GM19324 (cell line): ENCODE results near the gene BLCAP.

Experiments
- ATAC-seq: cut with Tn5 transposase; IDR thresholded peaks from one replicate; pipeline ENCODE4 v1.9.1; 2021; ENCODE audit warnings: mild to moderate bottlenecking, moderate library complexity; ENCODE audit not compliant: unreplicated experiment, low FRiP score

Gene BLCAP

GRCh38 chr20:37518606-37519507, 8.8 kb downstream of the BLCAP start:
- no peak for ATAC-seq

- no peak for ATAC-seq
These were observed 9.6 kb downstream of the BLCAP start for GRCh38 chr20:37518059-37518458.

DNA sequence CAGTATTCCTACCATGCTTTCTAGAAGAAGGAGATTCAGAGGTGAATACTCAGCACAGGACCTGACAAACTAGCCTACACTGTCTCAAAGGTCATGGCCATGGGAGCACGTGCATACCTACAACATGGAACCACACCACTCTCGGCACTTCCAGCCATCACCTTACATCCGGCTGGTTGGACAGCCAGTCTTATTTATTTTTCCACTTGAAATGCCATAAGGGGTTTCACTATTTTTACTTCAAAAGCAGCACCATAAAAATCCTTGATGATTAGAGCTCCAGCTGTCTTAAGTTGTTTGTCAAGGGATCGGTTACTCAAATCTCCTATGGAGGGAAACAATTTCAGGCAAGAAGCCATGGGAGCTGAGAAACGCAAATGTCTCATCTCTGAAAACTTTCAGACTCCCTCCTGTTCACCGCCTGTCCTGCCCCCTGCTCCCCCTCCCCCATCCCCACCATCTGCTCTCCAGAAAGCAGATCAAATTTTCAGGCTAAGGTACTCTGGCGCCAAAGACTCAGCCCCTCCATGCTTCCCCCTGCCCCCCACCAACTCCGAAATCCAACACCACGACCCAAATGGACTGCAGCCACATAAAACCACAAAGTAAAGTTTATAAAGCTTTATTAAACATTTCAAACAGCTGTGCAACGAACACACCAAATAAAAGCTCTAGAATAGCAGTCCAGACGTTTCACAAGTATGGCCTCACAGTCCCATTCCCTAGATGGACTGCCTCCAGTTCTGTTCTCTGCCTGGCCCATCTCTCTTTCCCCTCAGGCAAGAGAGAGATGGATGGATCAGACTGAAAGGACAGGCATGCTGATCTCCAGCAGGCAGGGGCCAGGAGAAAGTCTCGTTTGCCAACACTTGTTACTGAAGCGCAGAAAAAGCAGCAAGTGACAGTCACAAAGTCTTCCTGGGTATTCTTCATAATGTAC, 10.6 kb downstream of the BLCAP start:
- ATAC-seq: no peak

- ATAC-seq: no peak
These were observed 11.8 kb downstream of the BLCAP start for GRCh38 chr20:37515876-37516275.

DNA sequence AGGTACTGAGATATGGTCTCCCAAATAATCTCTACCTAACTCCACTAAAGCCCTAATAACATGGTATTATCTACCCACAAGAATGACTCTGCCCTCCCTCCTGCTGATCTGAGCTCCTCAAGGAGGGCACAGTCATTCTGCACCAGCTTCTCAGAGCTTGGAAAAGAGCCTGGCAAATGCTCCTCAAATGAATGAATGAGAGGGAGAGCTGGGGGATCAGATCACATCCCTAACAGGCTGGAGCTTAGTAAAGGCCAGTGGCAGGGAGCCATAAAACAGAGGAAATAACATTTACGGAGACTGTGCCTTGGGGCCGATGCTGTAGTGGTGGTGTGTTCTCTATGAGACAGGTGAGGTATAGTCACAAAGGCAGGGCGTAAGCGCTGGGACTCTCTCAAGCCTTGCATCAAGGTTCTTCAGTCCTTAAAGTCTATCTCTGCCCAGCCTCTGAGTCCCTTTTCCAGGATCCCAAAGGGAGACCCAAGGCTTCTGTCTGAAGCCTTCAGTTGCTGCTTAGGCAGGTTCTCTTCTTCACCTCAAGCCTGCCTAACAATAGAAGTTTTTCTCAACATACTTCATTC, 13.8 kb downstream of the BLCAP start:
- ATAC-seq: no peak

DNA sequence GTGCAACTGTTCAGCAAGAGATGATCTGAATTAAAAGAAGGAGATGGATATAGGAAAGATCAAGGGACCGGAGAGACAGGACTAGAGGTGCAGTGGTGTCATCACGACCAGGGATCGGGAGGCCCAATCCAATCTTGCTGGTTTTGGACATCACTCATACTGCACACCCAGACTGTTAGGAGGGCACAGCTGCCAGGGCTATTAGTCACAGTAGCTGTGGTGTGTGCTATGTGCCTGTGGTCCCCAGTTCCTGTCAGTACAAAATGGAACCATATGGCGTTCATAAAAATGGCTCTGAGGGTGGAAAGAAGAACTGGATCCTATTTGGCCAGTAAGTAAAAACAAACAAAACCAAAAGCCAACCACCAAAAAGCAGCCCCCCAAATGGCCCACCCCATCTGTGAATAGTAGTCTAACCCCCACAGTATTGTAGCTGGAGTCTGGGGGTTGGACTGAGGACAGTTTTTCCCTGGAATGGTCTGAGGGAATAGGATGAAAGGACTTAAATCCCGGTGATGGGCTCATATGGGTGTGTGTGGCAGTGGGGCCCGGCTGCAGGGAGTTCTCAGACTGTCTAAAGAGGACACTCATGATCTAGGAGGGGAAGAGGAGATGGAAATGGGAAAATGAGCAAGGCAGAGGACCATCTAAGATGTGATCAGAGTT, 15.9 kb downstream of the BLCAP start:
- ATAC-seq: no peak

DNA sequence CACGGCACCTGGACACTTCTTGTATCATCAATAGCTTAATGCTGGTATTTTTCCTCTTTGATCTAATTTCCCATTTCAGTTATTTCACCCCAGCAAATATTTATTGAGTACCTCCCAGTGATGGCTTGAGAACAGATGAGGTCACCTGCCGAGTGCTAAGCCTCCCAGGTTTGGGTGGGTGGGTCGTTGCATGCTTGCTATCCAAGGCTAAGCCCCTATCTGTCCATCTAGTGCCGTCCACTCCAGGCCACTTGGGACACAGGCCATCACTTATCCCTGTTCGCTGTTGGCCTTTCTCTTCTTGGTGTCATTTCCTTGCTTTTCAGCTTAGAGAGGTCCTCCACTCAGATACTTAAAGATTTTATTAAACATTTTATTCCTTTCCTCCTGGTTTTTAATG, 17.4 kb downstream of the BLCAP start:
- no peak for ATAC-seq

GRCh38 chr20:37506152-37506725, 21.4 kb downstream of the BLCAP start:
- ATAC-seq: no peak

DNA sequence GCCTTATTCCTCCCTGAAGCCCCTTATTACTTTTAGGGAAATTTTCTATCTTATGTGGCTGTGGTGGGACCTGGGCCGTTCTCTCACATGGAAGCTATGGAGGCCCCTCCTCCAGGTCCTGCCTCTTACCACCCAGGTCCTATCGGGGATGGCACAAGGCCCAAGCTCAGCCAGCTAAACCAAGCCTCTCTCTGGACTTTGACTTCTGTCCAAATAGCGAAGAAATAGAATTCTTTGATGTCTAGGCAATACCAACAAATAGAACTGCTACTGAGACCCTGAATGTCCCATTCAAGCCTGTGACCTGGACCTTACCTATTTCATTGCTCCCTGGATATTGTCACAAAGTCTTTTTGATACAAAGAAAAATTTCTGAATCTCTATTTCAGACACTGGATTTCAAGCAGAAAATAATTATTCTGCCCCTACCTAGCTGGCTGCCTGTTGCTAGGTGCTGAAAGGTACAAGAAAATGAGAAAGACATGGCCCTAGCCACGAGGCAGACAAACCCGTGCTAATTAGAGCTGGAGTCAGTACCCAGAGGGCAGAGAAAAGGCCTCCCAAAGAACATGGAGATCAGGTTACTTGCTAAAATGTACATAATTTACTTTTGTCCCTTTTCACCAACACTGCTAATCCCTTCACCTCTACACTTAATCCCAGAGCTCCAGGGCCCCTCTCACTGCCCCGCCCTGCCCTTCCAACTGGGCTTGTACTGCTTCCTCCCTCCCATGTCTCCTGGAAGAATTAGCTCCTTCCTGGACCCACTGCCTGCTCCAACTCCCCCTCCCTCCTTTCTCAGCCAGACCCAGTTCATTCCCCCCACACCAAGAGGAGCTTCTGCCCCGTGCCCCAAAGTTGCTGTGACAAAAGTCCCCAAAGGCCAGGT, 22.2 kb downstream of the BLCAP start:
- no peak for ATAC-seq

GRCh38 chr20:37504404-37505096, 23.1 kb downstream of the BLCAP start:
- ATAC-seq: no peak

DNA sequence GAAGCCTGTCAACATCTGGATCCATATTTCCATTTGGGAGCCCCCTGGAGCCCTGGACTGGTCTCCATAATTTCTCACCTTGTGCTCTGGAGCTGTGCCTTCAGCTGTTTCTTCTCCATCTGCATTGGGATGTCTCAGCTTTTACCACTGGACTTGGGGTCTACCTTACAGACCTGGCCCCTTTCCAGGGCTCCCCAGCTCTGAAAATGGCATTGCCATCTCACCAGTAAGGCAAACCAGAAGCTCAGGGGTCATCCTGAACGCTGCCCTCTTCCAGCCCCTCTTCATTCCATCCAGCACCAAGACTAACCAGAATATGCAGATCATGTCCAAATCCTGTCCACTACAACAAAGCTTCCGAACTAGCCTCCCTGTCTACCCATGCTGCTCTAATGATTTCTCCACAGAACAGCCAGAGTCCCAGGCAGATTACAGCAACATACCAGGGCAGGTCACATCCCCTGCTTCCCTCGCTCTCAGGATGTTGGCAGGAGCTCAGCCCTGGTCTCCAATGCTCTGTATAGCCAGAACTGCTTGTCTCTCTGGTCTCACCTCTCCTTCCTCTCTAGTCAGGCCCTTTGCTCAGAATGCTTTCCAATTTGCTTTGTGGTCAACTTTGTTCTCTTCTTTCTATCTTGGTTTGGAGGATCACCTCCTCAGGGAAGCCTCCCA, 24.3 kb downstream of the BLCAP start:
- ATAC-seq: no peak

GRCh38 chr20:37502654-37503053, 25.0 kb downstream of the BLCAP start:
- ATAC-seq: no peak

- no peak for ATAC-seq
These were observed 25.7 kb downstream of the BLCAP start for GRCh38 chr20:37501940-37502339.

- ATAC-seq: no peak
These were observed 27.4 kb downstream of the BLCAP start for GRCh38 chr20:37500311-37500710.

- ATAC-seq: no peak
These were observed 29.5 kb downstream of the BLCAP start for GRCh38 chr20:37498066-37498665.

GRCh38 chr20:37494796-37495195, 32.9 kb downstream of the BLCAP start:
- ATAC-seq: no peak

DNA sequence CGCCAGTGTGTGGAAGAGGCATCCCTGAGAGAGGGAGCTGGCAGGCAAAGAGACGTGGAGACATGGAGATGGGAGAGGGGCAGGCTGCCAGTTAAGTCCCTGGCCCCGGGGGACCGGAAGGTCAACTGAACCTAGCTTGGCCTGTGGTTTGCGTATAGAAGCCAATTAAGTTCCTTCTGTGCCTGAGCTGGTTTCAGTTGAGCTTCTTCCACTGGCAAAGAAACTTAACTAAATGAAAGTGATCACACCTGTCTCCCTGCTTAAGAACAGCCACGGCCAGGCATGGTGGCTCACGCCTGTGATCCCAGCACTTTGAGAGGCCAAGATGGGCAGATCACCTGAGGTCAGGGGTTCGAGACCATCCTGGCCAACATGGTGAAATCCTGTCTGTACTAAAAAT, 33.4 kb downstream of the BLCAP start:
- ATAC-seq: no peak

DNA sequence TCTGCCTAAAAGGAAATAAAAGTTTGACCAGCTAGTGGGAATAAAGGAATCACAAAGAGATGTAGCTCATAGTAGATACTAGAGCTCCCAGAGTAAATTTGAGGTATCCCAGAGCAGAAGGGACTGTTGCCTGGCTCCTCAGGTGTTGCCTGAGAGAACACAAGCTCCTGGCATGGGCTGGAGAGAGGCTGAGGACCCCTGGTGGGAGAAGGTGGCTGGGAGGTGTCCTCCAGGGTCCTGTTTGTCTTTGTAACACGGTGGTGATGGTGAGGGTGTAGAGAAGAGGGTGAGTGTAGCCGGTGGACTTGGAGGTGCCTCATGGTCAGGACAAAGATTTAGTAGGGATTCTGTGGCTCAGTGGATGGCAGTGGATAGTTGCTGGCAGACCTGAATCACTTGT, 34.7 kb downstream of the BLCAP start:
- ATAC-seq: no peak
